Fibroblast of the conjunctiva (primary cell): ENCODE data around the gene FNIP2.
"Not testable (repeated sequence)": the region's sequence is repeated elsewhere in the genome, so short reads cannot be mapped to it uniquely, and the experiment has no call there.

Experiments used
- DNase-seq: peaks from one replicate; pipeline ENCODE4 v3.0.0-alpha.2; 2010; ENCODE audit warnings: low read depth

FNIP2 gene

GRCh38 chr4:158913766-158914165 lies 144.9 kb downstream of the FNIP2 start:
- peak; percentile 41 for DNase-seq

DNA sequence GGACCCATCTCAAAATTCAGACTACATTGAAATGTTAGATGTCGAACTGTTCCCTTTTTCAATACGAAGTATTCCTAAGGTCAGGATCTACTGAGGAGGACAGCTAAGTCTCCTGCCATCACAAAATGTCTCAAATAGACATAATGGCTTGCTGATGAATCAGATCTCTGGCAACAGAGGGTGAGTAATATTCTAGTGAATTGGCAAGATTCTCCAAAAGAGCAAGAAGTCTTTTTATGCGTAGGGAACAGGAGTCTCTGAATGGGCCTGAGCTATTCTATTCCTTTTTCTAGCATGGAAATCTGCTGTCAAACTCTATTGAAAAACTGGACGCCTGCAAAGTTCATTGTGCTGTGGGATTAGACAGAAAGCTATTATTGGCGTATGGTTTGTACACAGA lies 145.4 kb downstream of the FNIP2 start:
- peak; percentile 80 for DNase-seq

DNA sequence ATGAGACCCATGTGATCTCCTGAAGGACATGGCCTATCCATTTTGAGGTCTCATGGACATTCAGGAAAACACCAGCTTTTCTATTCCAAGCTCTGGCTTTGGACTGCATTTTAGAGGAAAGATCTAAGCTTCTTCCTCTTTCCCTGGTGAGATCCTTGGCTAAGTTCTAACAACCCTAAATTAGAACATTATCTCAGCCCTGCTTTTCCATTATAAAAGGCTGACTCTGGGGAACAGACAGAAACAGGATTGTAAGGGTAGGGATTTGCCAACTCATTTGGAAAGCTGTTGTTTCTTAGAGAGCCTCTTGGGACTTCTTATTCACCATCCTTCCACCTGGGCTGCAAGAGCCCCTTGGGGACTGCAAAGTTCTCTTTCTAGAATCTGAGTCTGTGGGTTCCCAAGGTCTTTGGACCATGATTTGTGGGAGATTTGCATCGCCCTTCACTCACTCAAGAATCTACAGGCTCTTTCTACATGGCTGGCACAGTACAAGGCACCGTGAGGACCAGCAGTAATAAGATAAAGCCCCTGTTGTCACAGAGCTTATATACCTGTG lies 146.9 kb downstream of the FNIP2 start:
- DNase-seq, result no peak

GRCh38 chr4:158920452-158920996 lies 151.7 kb downstream of the FNIP2 start:
- DNase-seq, result not testable (repeated sequence)

- DNase-seq, result not testable (repeated sequence)
Observed at GRCh38 chr4:158927774-158928173, 158.9 kb downstream of the FNIP2 start.

DNA sequence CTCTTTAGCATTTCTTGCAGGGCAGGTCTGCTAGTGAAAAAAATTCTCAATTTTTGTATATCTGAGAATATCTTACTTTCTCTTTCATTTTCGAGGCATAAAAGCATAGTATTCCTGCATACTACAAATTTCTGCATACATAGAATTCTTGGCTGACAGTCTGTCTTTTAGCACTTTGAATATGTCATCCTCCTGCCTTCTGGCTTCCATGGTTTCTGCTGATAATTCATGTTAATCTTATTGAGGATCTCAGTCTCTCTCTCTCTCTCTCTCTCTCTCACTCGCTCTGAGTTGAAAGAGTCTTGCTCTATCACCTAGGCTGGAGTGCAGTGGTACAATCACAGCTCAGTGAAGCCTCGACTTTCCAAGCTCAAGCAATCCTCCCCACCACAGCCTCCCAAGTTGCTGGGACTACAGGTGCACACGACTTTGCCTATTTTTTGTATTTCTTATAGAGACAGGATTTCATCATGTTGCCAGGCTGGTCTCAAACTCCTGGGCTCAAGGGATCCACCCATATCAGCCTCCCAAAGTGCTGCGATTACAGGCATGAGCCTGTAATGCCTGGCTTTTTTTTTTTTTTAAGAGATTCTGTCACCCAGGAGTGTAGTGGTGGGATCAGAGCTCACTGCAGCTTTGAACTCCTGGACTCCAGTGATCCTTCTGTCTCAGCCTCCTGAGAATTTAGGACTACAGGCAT lies 161.3 kb downstream of the FNIP2 start:
- DNase-seq, result no peak

- no peak for DNase-seq
Observed at GRCh38 chr4:158930639-158930972, 161.8 kb downstream of the FNIP2 start.

DNA sequence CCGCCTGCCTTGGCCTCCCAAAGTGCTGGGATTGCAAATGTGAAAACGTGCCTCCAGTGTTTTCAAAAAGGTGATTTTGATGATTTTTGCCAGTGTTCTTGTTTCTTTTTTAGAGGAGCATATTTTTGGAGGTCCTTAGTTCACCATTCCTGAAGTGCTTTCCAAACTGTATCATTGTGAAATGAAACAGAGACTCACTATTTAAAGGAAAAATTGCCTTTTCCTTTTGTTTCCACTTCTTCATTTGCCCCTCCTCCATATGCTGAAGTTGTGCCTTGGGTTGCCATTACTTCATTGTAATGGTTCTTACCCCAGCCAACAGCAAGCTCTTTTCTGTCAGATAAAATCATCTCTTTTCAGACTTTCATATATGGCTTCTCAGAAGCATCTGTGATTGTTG lies 164.4 kb downstream of the FNIP2 start:
- DNase-seq, result no peak

- no peak for DNase-seq
Observed at GRCh38 chr4:158934996-158935669, 166.3 kb downstream of the FNIP2 start.

DNA sequence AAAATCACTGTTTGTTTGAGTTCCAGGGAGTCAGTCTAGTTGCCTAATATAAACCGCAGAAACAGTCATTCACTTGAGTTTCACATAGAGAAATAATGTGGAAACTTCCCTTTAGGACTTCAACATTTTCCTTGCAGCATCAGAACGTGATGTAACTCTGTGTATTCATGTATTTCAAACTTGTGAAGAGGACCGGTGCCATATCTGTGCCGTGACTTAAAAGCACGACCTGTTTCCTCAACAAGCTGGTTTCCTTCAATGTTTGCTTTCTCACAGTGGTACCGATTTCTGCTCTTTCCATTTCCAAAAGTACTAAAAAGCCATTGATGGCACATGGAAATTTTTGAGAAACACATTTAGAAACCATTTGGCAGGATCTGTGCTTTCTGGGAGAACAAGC lies 167.4 kb downstream of the FNIP2 start:
- no peak for DNase-seq

GRCh38 chr4:158938220-158939044 lies 169.6 kb downstream of the FNIP2 start:
- DNase-seq, result no peak

DNA sequence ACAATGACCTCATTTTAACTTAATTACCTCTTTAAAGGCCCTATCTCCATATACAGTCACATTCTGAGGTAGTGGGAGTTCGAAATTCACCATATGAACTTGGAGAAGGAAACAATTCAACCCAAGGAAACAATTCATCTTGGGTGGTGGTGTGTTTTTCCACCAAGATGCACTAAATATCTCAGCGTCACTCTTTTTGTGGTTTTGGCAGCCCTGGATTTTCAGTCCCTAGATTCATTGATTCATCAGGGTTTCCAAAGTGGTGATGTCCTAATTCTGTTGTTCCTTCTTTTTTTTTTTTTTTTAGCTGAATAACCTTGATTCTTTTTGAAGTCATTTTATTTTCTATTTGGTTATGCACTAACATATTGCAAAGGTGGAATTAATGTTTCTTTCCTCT lies 171.4 kb downstream of the FNIP2 start:
- DNase-seq, result no peak

DNA sequence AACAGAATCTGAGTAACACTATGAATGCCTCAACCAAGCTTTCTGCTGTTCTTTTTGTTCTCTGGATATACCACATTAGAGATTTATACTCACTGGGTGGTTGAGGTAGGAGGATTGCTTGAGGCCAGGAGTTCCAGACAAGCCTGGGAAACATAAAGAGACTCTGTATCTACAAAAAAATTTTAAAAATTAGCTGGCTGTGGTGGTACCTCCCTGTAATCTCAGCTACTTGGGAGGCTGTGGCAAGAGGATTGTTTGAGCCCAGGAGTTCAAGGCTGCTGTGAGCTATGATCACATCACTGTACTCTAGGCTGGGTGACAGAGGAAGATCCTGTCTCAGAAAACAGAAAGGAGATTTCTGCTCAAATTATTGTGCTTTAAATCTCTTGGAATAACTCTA lies 172.5 kb downstream of the FNIP2 start:
- DNase-seq, result no peak

DNA sequence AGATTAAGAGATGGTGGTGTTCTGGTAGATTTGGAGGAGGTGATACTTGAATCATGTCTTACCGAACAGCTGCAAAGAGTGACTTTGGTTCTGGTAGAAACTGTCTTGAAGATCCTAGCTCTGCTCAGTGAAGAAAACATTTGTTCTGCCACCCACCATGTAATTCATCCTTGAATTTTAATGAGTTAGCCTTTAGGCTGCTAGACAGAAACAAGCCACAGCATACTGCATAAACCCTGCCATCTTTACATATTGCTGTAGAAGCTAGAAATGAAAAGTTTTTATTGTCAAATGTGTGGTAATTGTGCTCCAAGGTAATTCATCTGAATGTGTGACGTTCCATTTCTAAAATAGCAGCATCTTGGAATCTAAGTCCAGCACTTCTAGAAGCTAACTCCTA lies 173.1 kb downstream of the FNIP2 start:
- no peak for DNase-seq

GRCh38 chr4:158945529-158946108 lies 176.8 kb downstream of the FNIP2 start:
- no peak for DNase-seq

GRCh38 chr4:158946825-158947224 lies 178.0 kb downstream of the FNIP2 start:
- DNase-seq, result no peak

GRCh38 chr4:158948071-158948470 lies 179.2 kb downstream of the FNIP2 start:
- no peak for DNase-seq

DNA sequence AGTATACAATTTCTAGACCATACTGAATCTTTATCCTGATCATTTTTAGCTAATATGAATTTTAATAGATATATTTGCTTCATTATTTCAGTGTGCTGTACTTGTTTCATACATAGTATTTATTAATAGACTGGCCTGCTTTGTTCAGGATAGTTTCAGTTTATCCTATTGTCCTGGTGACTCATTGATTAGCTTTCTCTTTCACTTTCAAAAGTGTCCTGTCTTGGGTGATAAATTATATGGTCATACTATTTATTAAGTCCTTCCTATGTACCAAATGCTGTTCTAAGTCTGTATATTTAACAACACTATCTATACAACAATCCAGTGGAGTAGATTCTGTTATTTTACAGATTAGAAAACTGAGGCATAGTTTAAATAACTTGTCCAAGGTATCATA lies 180.3 kb downstream of the FNIP2 start:
- peak; percentile 16 for DNase-seq

- not testable (repeated sequence) for DNase-seq
Observed at GRCh38 chr4:158952221-158952774, 183.5 kb downstream of the FNIP2 start.

DNA sequence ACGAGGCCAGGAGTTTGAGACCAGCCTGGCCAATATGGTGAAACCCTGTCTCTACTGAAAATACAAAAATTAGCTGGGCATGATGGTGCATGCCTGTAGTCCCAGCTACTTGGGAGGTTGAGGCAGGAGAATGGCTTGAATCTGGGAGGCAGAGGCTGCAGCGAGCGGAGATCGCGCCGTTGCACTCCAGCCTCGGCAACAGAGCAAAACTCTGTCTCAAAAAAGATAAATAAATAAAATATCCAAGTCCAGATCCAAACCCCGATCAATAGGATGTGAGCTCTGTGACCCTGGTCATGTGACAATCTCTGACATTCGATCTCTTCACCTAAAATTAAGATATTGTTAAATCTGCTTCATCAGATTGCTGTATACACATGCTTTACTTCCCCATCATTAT lies 187.5 kb downstream of the FNIP2 start:
- not testable (repeated sequence) for DNase-seq

GRCh38 chr4:158956918-158957317 lies 188.1 kb downstream of the FNIP2 start:
- DNase-seq, result not testable (repeated sequence)
